ACC112 (cell line): Measurements from ENCODE around the gene GIT1.

Experiments
- H2AFZ ChIP-seq: fragments of 200-600 bp; sonication (generic); one replicate; pipeline ENCODE4 v1.6.0; 2017; ENCODE audit warnings: antibody characterized with exemption, low read length; ENCODE audit not compliant: unreplicated experiment
- H3K27ac ChIP-seq: fragments of 200-600 bp; sonication (generic); 2 replicates; pipeline ENCODE4 v1.5.1; 2014; ENCODE audit warnings: low read depth, mild to moderate bottlenecking, antibody characterized with exemption, low read length, moderate library complexity
- H3K27me3 ChIP-seq: fragments of 200-600 bp; sonication (generic); 2 replicates; pipeline ENCODE4 v1.6.1; 2014; ENCODE audit warnings: mild to moderate bottlenecking, antibody characterized with exemption, low read length, moderate library complexity, mixed read lengths; ENCODE audit not compliant: insufficient read depth
- H3K36me3 ChIP-seq: fragments of 200-600 bp; sonication (generic); 2 replicates; pipeline ENCODE4 v1.6.1; 2016; ENCODE audit warnings: mild to moderate bottlenecking, antibody characterized with exemption, low read length, moderate library complexity, mixed read lengths; ENCODE audit not compliant: insufficient read depth
- H3K4me1 ChIP-seq: fragments of 200-600 bp; sonication (generic); one replicate; pipeline ENCODE4 v1.6.1; 2016; ENCODE audit warnings: low read length, mixed read lengths; ENCODE audit not compliant: insufficient read depth, unreplicated experiment, control insufficient read depth
- H3K4me3 ChIP-seq: fragments of 200-600 bp; sonication (generic); 2 replicates; pipeline ENCODE4 v1.5.1; 2014; ENCODE audit warnings: mild to moderate bottlenecking, low read depth, low read length
- H3K79me2 ChIP-seq: fragments of 200-600 bp; sonication (generic); one replicate; pipeline ENCODE4 v1.6.0; 2016; ENCODE audit warnings: low read length; ENCODE audit not compliant: control insufficient read depth, unreplicated experiment, insufficient read depth

GIT1 gene

GRCh38 chr17:29622337-29623282, 33.2 kb upstream of the GIT1 start, which contains the start of gene CORO6:
TSS of gene CORO6 (minus strand) at chr17:29622912. CDS start at chr17:29621421, 1,491 bp downstream.
- H3K27ac ChIP-seq: no peak within 1 kb of the TSS
- peaks cover 17% of the 10 kb centered on the region for H3K4me1 ChIP-seq
- H3K27me3 ChIP-seq: no peaks in the 10 kb centered on the region
- H3K79me2 ChIP-seq: no peaks in the 10 kb centered on the region
- H2AFZ ChIP-seq: peak within 1 kb of the TSS; percentile 66
- H3K36me3 ChIP-seq: no peaks in the 10 kb centered on the region
- peak within 1 kb of the TSS; percentile 89 for H3K4me3 ChIP-seq

- Histone ChIP-seq H3K4me3 (peak overlapping the region; percentile 89), H3K27me3 (peaks cover 4% of the 10 kb centered on the region; the same call in 1 of the 2 replicates), H3K27ac (no peak overlapping the region), H3K36me3 (no peaks in the 10 kb centered on the region), H3K4me1 (peaks cover 17% of the 10 kb centered on the region), H3K79me2 (no peaks in the 10 kb centered on the region), H2AFZ (no peak overlapping the region)
These were observed 32.3 kb upstream of the GIT1 start for GRCh38 chr17:29621751-29622194.

- no peak overlapping the region for H3K4me3 ChIP-seq
- H3K4me1 ChIP-seq: peaks cover 20% of the 10 kb centered on the region
- no peaks in the 10 kb centered on the region for H3K36me3 ChIP-seq
- H2AFZ ChIP-seq: no peak overlapping the region
- H3K27ac ChIP-seq: no peak overlapping the region
- H3K79me2 ChIP-seq: no peaks in the 10 kb centered on the region
- H3K27me3 ChIP-seq: peaks cover 12% of the 10 kb centered on the region
These were observed 31.5 kb upstream of the GIT1 start for GRCh38 chr17:29620779-29621500.

- H3K4me3 ChIP-seq: no peak overlapping the region
- H3K27ac ChIP-seq: no peak overlapping the region
- H3K79me2 ChIP-seq: no peaks in the 10 kb centered on the region
- no peak overlapping the region for H2AFZ ChIP-seq
- H3K27me3 ChIP-seq: peaks cover 13% of the 10 kb centered on the region
- peaks cover 21% of the 10 kb centered on the region for H3K4me1 ChIP-seq
- no peaks in the 10 kb centered on the region for H3K36me3 ChIP-seq
These were observed 30.8 kb upstream of the GIT1 start for GRCh38 chr17:29620271-29620670.

- peaks cover 17% of the 10 kb centered on the region for H3K4me1 ChIP-seq
- no peak overlapping the region for H3K27ac ChIP-seq
- H3K27me3 ChIP-seq: peaks cover 13% of the 10 kb centered on the region
- no peaks in the 10 kb centered on the region for H3K36me3 ChIP-seq
- no peak overlapping the region for H3K4me3 ChIP-seq
- H2AFZ ChIP-seq: no peak overlapping the region
- no peaks in the 10 kb centered on the region for H3K79me2 ChIP-seq
These were observed 29.8 kb upstream of the GIT1 start for GRCh38 chr17:29619251-29619650.

GRCh38 chr17:29618272-29619065, 29.0 kb upstream of the GIT1 start:
- Histone ChIP-seq H3K4me1 (peaks cover 21% of the 10 kb centered on the region), H2AFZ (no peak overlapping the region), H3K27me3 (peaks cover 13% of the 10 kb centered on the region), H3K4me3 (no peak overlapping the region), H3K27ac (no peak overlapping the region), H3K79me2 (no peaks in the 10 kb centered on the region), H3K36me3 (no peaks in the 10 kb centered on the region)

GRCh38 chr17:29617481-29618271, 28.2 kb upstream of the GIT1 start:
- Histone ChIP-seq H3K27me3 (peaks cover 13% of the 10 kb centered on the region), H2AFZ (no peak overlapping the region), H3K79me2 (no peaks in the 10 kb centered on the region), H3K4me3 (peak overlapping the region; percentile 48), H3K36me3 (no peaks in the 10 kb centered on the region), H3K4me1 (peaks cover 21% of the 10 kb centered on the region), H3K27ac (no peak overlapping the region)

- Histone ChIP-seq H2AFZ (no peak overlapping the region), H3K79me2 (no peaks in the 10 kb centered on the region), H3K4me3 (no peak overlapping the region), H3K27me3 (peaks cover 13% of the 10 kb centered on the region), H3K4me1 (peaks cover 18% of the 10 kb centered on the region), H3K36me3 (no peaks in the 10 kb centered on the region), H3K27ac (no peak overlapping the region)
These were observed 27.7 kb upstream of the GIT1 start for GRCh38 chr17:29617125-29617480.

GRCh38 chr17:29616300-29617048, 27.0 kb upstream of the GIT1 start:
- Histone ChIP-seq H3K79me2 (no peaks in the 10 kb centered on the region), H3K27me3 (peaks cover 13% of the 10 kb centered on the region), H3K4me3 (0 out of 2 replicates have a peak overlapping the region, but pooled peaks have one; percentile 27), H3K4me1 (peaks cover 13% of the 10 kb centered on the region), H3K36me3 (no peaks in the 10 kb centered on the region), H3K27ac (no peak overlapping the region), H2AFZ (no peak overlapping the region)
